ENCODE measurements around the gene DGKD.

DGKD gene

GRCh38 chr2:233449921-233450863, 95.9 kb downstream of the DGKD start:
- Histone ChIP-seq H3K79me2 (ENCODE audit: insufficient read depth, low read depth) (no peaks in the 10 kb centered on the region), H3K4me2 (no peak overlapping the region), H4K20me1 (ENCODE audit: insufficient read depth) (no peaks in the 10 kb centered on the region), H3K36me3 (ENCODE audit: insufficient read depth) (no peaks in the 10 kb centered on the region), H3K9ac (no peak overlapping the region), H2AFZ (ENCODE audit: low read depth) (no peak overlapping the region), H3K4me3 (IDR thresholded peaks at IDR 0.05; ENCODE audit: insufficient read depth, low read depth, low read length) (no peak overlapping the region), H3K27ac (no peak overlapping the region), H3K4me1 (ENCODE audit: low read depth, poor library complexity, severe bottlenecking) (no peaks in the 10 kb centered on the region), H3K27me3 (ENCODE audit: insufficient read depth, low read depth) (no peaks in the 10 kb centered on the region)
- TF ChIP-seq CTCF (conservative IDR thresholded peaks at IDR 0.05; ENCODE audit: low read depth, low read length), result no peak

- Histone ChIP-seq H4K20me1 (ENCODE audit: insufficient read depth) (no peaks in the 10 kb centered on the region), H3K36me3 (ENCODE audit: insufficient read depth) (no peaks in the 10 kb centered on the region), H3K27ac (no peak overlapping the region), H3K4me2 (no peak overlapping the region), H3K4me1 (ENCODE audit: low read depth, poor library complexity, severe bottlenecking) (no peaks in the 10 kb centered on the region), H3K4me3 (IDR thresholded peaks at IDR 0.05; ENCODE audit: insufficient read depth, low read depth, low read length) (no peak overlapping the region), H3K79me2 (ENCODE audit: insufficient read depth, low read depth) (no peaks in the 10 kb centered on the region), H2AFZ (ENCODE audit: low read depth) (no peak overlapping the region), H3K9ac (no peak overlapping the region), H3K27me3 (ENCODE audit: insufficient read depth, low read depth) (no peaks in the 10 kb centered on the region)
- TF ChIP-seq CTCF (conservative IDR thresholded peaks at IDR 0.05; ENCODE audit: low read depth, low read length), result no peak
Measured at GRCh38 chr2:233450864-233451575, 96.7 kb downstream of the DGKD start.

- Histone ChIP-seq H3K27ac (no peak overlapping the region), H2AFZ (ENCODE audit: low read depth) (no peak overlapping the region), H3K4me1 (ENCODE audit: low read depth, poor library complexity, severe bottlenecking) (no peaks in the 10 kb centered on the region), H3K36me3 (ENCODE audit: insufficient read depth) (no peaks in the 10 kb centered on the region), H3K79me2 (ENCODE audit: insufficient read depth, low read depth) (no peaks in the 10 kb centered on the region), H4K20me1 (ENCODE audit: insufficient read depth) (no peaks in the 10 kb centered on the region), H3K4me3 (IDR thresholded peaks at IDR 0.05; ENCODE audit: insufficient read depth, low read depth, low read length) (no peak overlapping the region), H3K9ac (no peak overlapping the region), H3K4me2 (no peak overlapping the region), H3K27me3 (ENCODE audit: insufficient read depth, low read depth) (no peaks in the 10 kb centered on the region)
- no peak for TF ChIP-seq CTCF (conservative IDR thresholded peaks at IDR 0.05; ENCODE audit: low read depth, low read length)
Measured at GRCh38 chr2:233451950-233452349, 97.7 kb downstream of the DGKD start.

GRCh38 chr2:233453111-233453915, 99.0 kb downstream of the DGKD start:
- Histone ChIP-seq H3K9ac (no peak overlapping the region), H2AFZ (ENCODE audit: low read depth) (no peak overlapping the region), H3K27me3 (ENCODE audit: insufficient read depth, low read depth) (no peaks in the 10 kb centered on the region), H3K36me3 (ENCODE audit: insufficient read depth) (no peaks in the 10 kb centered on the region), H3K4me3 (IDR thresholded peaks at IDR 0.05; ENCODE audit: insufficient read depth, low read depth, low read length) (no peak overlapping the region), H4K20me1 (ENCODE audit: insufficient read depth) (no peaks in the 10 kb centered on the region), H3K27ac (no peak overlapping the region), H3K79me2 (ENCODE audit: insufficient read depth, low read depth) (no peaks in the 10 kb centered on the region), H3K4me1 (ENCODE audit: low read depth, poor library complexity, severe bottlenecking) (no peaks in the 10 kb centered on the region), H3K4me2 (no peak overlapping the region)
- no peak for TF ChIP-seq CTCF (conservative IDR thresholded peaks at IDR 0.05; ENCODE audit: low read depth, low read length)

Data from KMS-11 (cell line).